Tibial nerve (tissue), 4 donors: Measurements from ENCODE around the gene FAM167B. TPM values are rescaled to one million over a fixed set of nuclear protein-coding genes. Genes with fewer than 3 reads are reported as not detected.
A peak's percentile ranks its signal among the peaks of the same experiment; 100 is the strongest.

Experiments used
- DNase-seq, 2 donors: peaks; one replicate each; pipeline ENCODE4 v3.0.0-alpha.2; 2019; ENCODE audit warnings: low spot score in 2 of 2
- H3K27ac ChIP-seq, 4 donors: fragments of 200-600 bp; sonication (generic) in 3 of 4; one replicate each; pipeline ENCODE4 v1.5.1; 2017 to 2019; ENCODE audit warnings: mild to moderate bottlenecking in 1 of 4
- H3K27me3 ChIP-seq, 2 donors: fragments of 200-600 bp; sonication (generic) in 1 of 2; one replicate each; pipeline versions ENCODE4 v1.5.1 to v1.6.0; 2017 to 2019
- H3K36me3 ChIP-seq, 3 donors: fragments of 200-600 bp; sonication (generic); one replicate each; pipeline ENCODE4 v1.5.1; 2018 to 2019
- H3K4me1 ChIP-seq, 4 donors: fragments of 200-600 bp; sonication (generic) in 3 of 4; one replicate each; pipeline ENCODE4 v1.5.1; 2017 to 2019
- H3K4me3 ChIP-seq, 4 donors: fragments of 200-600 bp; sonication (generic) in 3 of 4; one replicate each; pipeline ENCODE4 v1.5.1; 2017 to 2019; ENCODE audit warnings: mild to moderate bottlenecking in 1 of 4, moderate library complexity in 1 of 4
- H3K9me3 ChIP-seq, 4 donors: fragments of 200-600 bp; sonication (generic) in 3 of 4; one replicate each; pipeline ENCODE4 v1.5.1; 2017 to 2019
- EP300 ChIP-seq, 2 donors: sonication (generic); formaldehyde crosslinking; IDR thresholded peaks; one replicate each; pipeline ENCODE4 v1.6.1; 2017; ENCODE audit warnings: antibody characterized with exemption in 2 of 2, mild to moderate bottlenecking in 1 of 2
- POLR2A ChIP-seq, 2 donors: fragments of 450-650 bp; IDR thresholded peaks; one replicate each; pipeline ENCODE4 v1.6.1; 2017; ENCODE audit warnings: antibody characterized with exemption in 2 of 2, mild to moderate bottlenecking in 2 of 2, moderate library complexity in 2 of 2
- WGBS, 2 donors: methylation state at CpG; one replicate each; pipeline ENCODE4 v1.1.5; 2018; 5-methylcytosine and 5-hydroxymethylcytosine counted together
- total RNA-seq, 4 donors: library from RNA; depleted of rRNA; stranded (reverse); fragments of >200 nt; gene quantifications; one replicate each; pipeline ENCODE4 v1.1.0, GENCODE V29; 2016
- TF ChIP-seq, protein P1 (sequence below), 5 experiments: fragments of 200-600 bp in 3 of 5; fragments of 450-650 bp in 2 of 5; sonication (generic) in 3 of 5; IDR thresholded peaks; one replicate each; pipeline ENCODE4 v1.5.1; 2016 to 2019; ENCODE audit warnings: antibody characterized with exemption in 5 of 5, mild to moderate bottlenecking in 3 of 5, moderate library complexity in 2 of 5

FAM167B gene
- total RNA-seq, 4 donors from 2014 or later, result 1.4 to 5.4 (median 3.5) TPM

GRCh38 chr1:32219022-32219421, 28.0 kb upstream of the FAM167B start:
- DNase-seq, result no peak
- Histone ChIP-seq H3K4me3 (no peak overlapping the region), H3K27ac (no peak overlapping the region), H3K36me3 (peaks cover 0 to 65% (median 0%) of the 10 kb centered on the region in 3 donors), H3K27me3 (no peaks in the 10 kb centered on the region), H3K4me1 (peaks cover 0 to 50% (median 23%) of the 10 kb centered on the region in 4 donors), H3K9me3 (no peaks in the 10 kb centered on the region)
- TF ChIP-seq, protein P1, sequence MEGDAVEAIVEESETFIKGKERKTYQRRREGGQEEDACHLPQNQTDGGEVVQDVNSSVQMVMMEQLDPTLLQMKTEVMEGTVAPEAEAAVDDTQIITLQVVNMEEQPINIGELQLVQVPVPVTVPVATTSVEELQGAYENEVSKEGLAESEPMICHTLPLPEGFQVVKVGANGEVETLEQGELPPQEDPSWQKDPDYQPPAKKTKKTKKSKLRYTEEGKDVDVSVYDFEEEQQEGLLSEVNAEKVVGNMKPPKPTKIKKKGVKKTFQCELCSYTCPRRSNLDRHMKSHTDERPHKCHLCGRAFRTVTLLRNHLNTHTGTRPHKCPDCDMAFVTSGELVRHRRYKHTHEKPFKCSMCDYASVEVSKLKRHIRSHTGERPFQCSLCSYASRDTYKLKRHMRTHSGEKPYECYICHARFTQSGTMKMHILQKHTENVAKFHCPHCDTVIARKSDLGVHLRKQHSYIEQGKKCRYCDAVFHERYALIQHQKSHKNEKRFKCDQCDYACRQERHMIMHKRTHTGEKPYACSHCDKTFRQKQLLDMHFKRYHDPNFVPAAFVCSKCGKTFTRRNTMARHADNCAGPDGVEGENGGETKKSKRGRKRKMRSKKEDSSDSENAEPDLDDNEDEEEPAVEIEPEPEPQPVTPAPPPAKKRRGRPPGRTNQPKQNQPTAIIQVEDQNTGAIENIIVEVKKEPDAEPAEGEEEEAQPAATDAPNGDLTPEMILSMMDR (IDR thresholded peaks at IDR 0.05), result no peak
- TF ChIP-seq EP300 (IDR thresholded peaks at IDR 0.05) (no peak), POLR2A (IDR thresholded peaks at IDR 0.05) (no peak)
- 74 to 80% methylated on average over 7 of the region's 7 CpGs for WGBS, 2 donors

DNA sequence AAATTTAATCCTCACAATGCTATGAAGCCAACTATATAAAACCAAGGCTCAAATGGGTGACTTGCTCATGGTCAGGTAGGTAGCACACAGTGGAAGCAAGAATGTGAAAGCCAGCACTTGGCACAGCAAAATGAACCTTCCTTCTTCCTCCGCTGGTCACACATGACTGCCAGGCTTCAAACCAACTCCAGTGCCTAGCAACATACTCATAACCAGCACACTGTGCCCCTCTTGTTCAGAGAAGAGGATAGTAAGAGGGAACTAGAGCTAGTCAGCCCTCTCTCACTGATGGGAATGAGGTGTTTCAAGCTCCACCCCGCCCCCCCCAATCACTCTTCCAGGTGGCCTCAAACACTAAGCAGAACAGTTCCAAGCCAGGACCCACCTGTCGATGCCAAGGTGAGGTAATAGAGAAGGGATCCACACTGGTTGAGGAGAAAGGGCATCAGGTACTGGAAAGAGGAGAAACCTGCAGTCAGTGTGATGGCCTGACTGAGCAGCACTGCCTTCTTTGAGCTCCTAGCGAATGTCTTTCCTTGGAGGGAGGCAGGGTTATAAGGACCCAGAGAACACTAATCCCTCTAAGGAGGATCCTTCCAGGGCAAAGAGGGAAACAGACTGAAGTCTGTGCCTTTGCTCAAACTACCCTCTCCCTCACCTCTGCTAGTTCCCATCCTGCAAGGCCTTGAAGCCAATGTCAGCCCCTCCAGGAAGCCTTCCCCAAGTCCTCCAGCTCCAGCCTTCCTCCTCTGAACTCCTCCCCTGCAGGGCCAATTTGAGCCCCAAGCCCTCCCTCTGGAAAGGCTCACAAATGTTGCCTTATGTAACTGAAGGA, 26.1 kb upstream of the FAM167B start:
- Histone ChIP-seq H3K27ac (peak overlapping the region in 2 of 4 donors; percentile 92 to 96), H3K9me3 (no peaks in the 10 kb centered on the region), H3K36me3 (peaks cover 0 to 66% (median 10%) of the 10 kb centered on the region in 3 donors), H3K4me1 (peaks cover 0 to 54% (median 23%) of the 10 kb centered on the region in 4 donors), H3K27me3 (no peaks in the 10 kb centered on the region), H3K4me3 (peak overlapping the region; percentile 68 to 99 (median 84))
- TF ChIP-seq, protein P1 (IDR thresholded peaks at IDR 0.05), result no peak
- TF ChIP-seq POLR2A (IDR thresholded peaks at IDR 0.05) (no peak), EP300 (IDR thresholded peaks at IDR 0.05) (no peak)
- no peak for DNase-seq
- 82 to 88% methylated on average over 4 of the region's 4 CpGs for WGBS, 2 donors

DNA sequence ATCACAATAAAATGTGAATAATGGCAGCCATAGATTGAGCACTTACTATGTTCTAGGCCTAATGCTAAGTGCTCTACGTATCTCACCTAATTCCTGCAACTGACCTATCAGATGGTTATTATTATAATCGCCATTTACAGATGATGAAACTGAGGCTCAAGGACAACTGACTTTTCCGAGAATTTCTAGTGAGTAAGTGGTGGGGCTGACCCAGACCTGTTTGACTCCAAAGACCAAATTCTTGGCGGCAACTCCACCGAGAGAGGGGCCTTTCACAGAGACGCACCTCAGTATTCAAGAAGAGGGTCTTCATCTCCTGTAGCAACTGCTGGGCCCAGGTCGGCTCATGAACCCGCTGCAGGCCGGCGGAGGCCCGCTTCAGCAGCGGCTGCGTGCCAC, 25.4 kb upstream of the FAM167B start:
- no peaks in the 10 kb centered on the region for H3K9me3 ChIP-seq
- peaks cover 0 to 51% (median 23%) of the 10 kb centered on the region in 4 donors for H3K4me1 ChIP-seq
- no peak for DNase-seq
- H3K27me3 ChIP-seq, result no peaks in the 10 kb centered on the region
- TF ChIP-seq POLR2A (IDR thresholded peaks at IDR 0.05), result no peak
- no peak for TF ChIP-seq EP300 (IDR thresholded peaks at IDR 0.05)
- TF ChIP-seq, protein P1 (IDR thresholded peaks at IDR 0.05), result no peak
- peak overlapping the region in 3 of 4 donors; percentile 91 to 96 (median 92) for H3K27ac ChIP-seq
- H3K4me3 ChIP-seq, result peak overlapping the region; percentile 68 to 99 (median 84)
- 6 to 7% methylated on average over 7 to 12 of the region's 13 CpGs for WGBS, 2 donors
- H3K36me3 ChIP-seq, result peaks cover 0 to 66% (median 13%) of the 10 kb centered on the region in 3 donors

- H3K9me3 ChIP-seq, result no peaks in the 10 kb centered on the region
- H3K4me3 ChIP-seq, result peak within 1 kb of the TSS; percentile 68 to 99 (median 84)
- peak within 1 kb of the TSS; percentile 80 to 96 (median 92) for H3K27ac ChIP-seq
- peaks cover 0 to 65% (median 13%) of the 10 kb centered on the region in 3 donors for H3K36me3 ChIP-seq
- peak; percentile 85 to 96 for DNase-seq
- no peaks in the 10 kb centered on the region for H3K27me3 ChIP-seq
- peak; percentile 72 to 80 for TF ChIP-seq POLR2A (IDR thresholded peaks at IDR 0.05)
- peak; percentile 87 to 95 for TF ChIP-seq EP300 (IDR thresholded peaks at IDR 0.05)
- TF ChIP-seq, protein P1 (IDR thresholded peaks at IDR 0.05), result no peak
- 0 to 1% methylated on average over 40 to 46 of the region's 46 CpGs for WGBS, 2 donors
- peaks cover 0 to 51% (median 23%) of the 10 kb centered on the region in 4 donors for H3K4me1 ChIP-seq
Measured at GRCh38 chr1:32221980-32222755, 24.9 kb upstream of the FAM167B start, which contains the start of the genes EIF3I and TMEM234. TSS of gene EIF3I (plus strand) at chr1:32222407. CDS start at chr1:32222442, 35 bp downstream. TSS of gene TMEM234 (minus strand) at chr1:32222353. CDS start at chr1:32222322, 31 bp downstream.
